IPS-20b (cell line): Measurements from ENCODE around the gene GOLIM4.

Source experiments
- H3K27ac ChIP-seq: one replicate; pipeline ENCODE4 v1.5.1; 2013; ENCODE audit warnings: low read length
- H3K27me3 ChIP-seq: 2 replicates; pipeline ENCODE4 v1.6.1; 2013; ENCODE audit warnings: mild to moderate bottlenecking, low read length, inconsistent platforms; ENCODE audit not compliant: insufficient read depth
- H3K36me3 ChIP-seq: 2 replicates; pipeline ENCODE4 v1.6.1; 2013; ENCODE audit warnings: low read depth, mild to moderate bottlenecking, inconsistent platforms, low read length, moderate library complexity; ENCODE audit not compliant: insufficient read depth
- H3K4me1 ChIP-seq: 2 replicates; pipeline ENCODE4 v1.6.1; 2013; ENCODE audit warnings: mild to moderate bottlenecking, control low read depth, inconsistent platforms, low read length, moderate library complexity; ENCODE audit not compliant: insufficient read depth
- H3K4me3 ChIP-seq: 2 replicates; pipeline ENCODE4 v1.5.1; 2013; ENCODE audit warnings: mild to moderate bottlenecking, low read length, inconsistent platforms
- H3K9ac ChIP-seq: 2 replicates; pipeline ENCODE4 v1.6.1; 2013; ENCODE audit warnings: low read depth, mild to moderate bottlenecking, inconsistent platforms, low read length, moderate library complexity
- H3K9me3 ChIP-seq: 2 replicates; pipeline ENCODE4 v1.6.1; 2013; ENCODE audit warnings: mild to moderate bottlenecking, low read depth, low read length, inconsistent platforms; ENCODE audit not compliant: insufficient read depth

GOLIM4 gene

GRCh38 chr3:167973046-167973445 is 122.7 kb downstream of the GOLIM4 start:
- H3K27me3 ChIP-seq = no peaks in the 10 kb centered on the region
- H3K4me3 ChIP-seq = no peak overlapping the region
- H3K27ac ChIP-seq = no peak overlapping the region
- H3K9me3 ChIP-seq = no peaks in the 10 kb centered on the region
- no peaks in the 10 kb centered on the region for H3K36me3 ChIP-seq
- no peak overlapping the region for H3K9ac ChIP-seq
- no peaks in the 10 kb centered on the region for H3K4me1 ChIP-seq

- no peak overlapping the region for H3K4me3 ChIP-seq
- H3K36me3 ChIP-seq = no peaks in the 10 kb centered on the region
- H3K27ac ChIP-seq = no peak overlapping the region
- H3K9me3 ChIP-seq = no peaks in the 10 kb centered on the region
- no peak overlapping the region for H3K9ac ChIP-seq
- no peaks in the 10 kb centered on the region for H3K4me1 ChIP-seq
- H3K27me3 ChIP-seq = no peaks in the 10 kb centered on the region
Measured at GRCh38 chr3:167972502-167972901, 123.2 kb downstream of the GOLIM4 start.

GRCh38 chr3:167969548-167969947 is 126.2 kb downstream of the GOLIM4 start:
- Histone ChIP-seq H3K9me3 (no peaks in the 10 kb centered on the region), H3K9ac (no peak overlapping the region), H3K4me3 (no peak overlapping the region), H3K27me3 (no peaks in the 10 kb centered on the region), H3K4me1 (no peaks in the 10 kb centered on the region), H3K27ac (no peak overlapping the region), H3K36me3 (no peaks in the 10 kb centered on the region)

DNA sequence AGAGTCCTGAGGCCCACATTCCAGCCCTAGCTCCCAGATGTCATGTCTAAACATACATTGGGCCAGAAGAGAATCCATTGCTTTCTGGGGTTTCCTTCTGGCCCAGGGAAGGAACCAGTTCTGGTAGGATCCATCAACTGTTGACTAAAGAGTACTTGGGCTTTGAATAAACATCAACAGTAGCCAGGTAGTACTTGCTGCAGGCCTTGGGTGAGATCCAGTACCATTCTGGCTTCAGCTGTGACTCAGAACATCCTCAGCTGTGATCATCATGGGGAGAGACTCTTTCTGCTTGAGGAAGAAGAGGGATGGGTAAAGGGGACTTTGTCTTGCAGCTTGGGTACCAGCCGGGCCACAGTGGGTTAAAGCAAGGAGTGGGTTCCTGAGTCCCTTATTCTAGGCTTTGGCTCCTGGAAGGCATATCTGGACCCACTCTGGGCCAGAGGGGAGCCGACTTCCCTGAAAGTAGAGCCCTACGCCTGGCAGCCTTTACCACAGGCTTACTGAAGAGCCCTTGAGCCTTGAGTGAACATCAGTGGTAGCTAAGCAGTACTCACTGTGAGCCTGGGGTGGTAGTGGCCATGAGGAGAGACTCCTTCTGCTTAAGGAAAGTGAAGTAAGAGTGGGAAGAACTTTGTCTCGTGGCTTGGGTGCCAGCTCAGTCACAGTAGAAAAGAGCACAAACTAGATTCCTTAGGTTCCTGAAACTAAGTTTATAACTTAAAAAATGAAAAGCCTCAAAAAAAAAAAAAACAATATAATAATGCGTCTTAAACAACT is 128.3 kb downstream of the GOLIM4 start:
- Histone ChIP-seq H3K36me3 (no peaks in the 10 kb centered on the region), H3K4me3 (no peak overlapping the region), H3K9me3 (no peaks in the 10 kb centered on the region), H3K4me1 (no peaks in the 10 kb centered on the region), H3K27ac (no peak overlapping the region), H3K27me3 (no peaks in the 10 kb centered on the region), H3K9ac (no peak overlapping the region)
